Measurements from ENCODE around the gene HADH.

Gene HADH

DNA sequence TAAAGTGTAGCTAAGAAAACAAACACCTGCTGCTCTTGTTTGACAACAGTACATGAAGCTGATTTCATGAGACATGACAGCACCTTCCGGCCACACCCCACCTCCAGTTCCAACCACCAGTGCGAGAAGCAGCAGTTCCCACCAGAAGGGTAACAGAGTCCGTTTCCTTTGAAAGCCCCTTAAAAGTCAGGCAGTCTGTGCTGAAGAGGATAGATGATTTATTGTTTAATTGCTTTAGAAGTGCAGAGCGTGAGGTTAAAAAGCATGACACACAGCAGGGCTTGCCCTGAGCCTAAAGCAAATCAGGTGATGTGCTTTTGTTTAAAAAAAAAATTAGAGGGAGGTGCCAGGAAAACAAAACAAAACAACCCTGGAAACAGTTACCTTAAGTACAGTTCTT is 82.6 kb downstream of the HADH start:
- no peak for TF ChIP-seq EP300 (IDR thresholded peaks at IDR 0.05; ENCODE audit: borderline replicate concordance)
- TF ChIP-seq CREB1 (IDR thresholded peaks at IDR 0.05; ENCODE audit: low read depth): no peak
- no peak for TF ChIP-seq YY1 (IDR thresholded peaks at IDR 0.05; ENCODE audit: low read depth)
- no peak for TF ChIP-seq TEAD4 (IDR thresholded peaks at IDR 0.05)
- TF ChIP-seq REST (IDR thresholded peaks at IDR 0.05; ENCODE audit: low read depth): no peak
- TF ChIP-seq, protein P1, sequence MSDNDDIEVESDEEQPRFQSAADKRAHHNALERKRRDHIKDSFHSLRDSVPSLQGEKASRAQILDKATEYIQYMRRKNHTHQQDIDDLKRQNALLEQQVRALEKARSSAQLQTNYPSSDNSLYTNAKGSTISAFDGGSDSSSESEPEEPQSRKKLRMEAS (IDR thresholded peaks at IDR 0.05): no peak
- TF ChIP-seq FOXM1 (IDR thresholded peaks at IDR 0.05; ENCODE audit: borderline replicate concordance, low read depth): no peak
- no peak for TF ChIP-seq NFIC (IDR thresholded peaks at IDR 0.05)
- TF ChIP-seq USF1 (IDR thresholded peaks at IDR 0.05): no peak
- TF ChIP-seq TCF12 (IDR thresholded peaks at IDR 0.05; ENCODE audit: low read depth): no peak
- no peak for TF ChIP-seq CEBPB (IDR thresholded peaks at IDR 0.05)
- no peak for TF ChIP-seq ZBTB7A (IDR thresholded peaks at IDR 0.05; ENCODE audit: low read depth)
- TF ChIP-seq EGR1 (IDR thresholded peaks at IDR 0.05): no peak
- TF ChIP-seq RAD21 (IDR thresholded peaks at IDR 0.05; ENCODE audit: low read depth): no peak

- no peak for TF ChIP-seq REST (IDR thresholded peaks at IDR 0.05; ENCODE audit: low read depth)
- no peak for TF ChIP-seq YY1 (IDR thresholded peaks at IDR 0.05; ENCODE audit: low read depth)
- TF ChIP-seq, protein P1 (IDR thresholded peaks at IDR 0.05): no peak
Measured at GRCh38 chr4:108078024-108078733, 88.5 kb downstream of the HADH start.

DNA sequence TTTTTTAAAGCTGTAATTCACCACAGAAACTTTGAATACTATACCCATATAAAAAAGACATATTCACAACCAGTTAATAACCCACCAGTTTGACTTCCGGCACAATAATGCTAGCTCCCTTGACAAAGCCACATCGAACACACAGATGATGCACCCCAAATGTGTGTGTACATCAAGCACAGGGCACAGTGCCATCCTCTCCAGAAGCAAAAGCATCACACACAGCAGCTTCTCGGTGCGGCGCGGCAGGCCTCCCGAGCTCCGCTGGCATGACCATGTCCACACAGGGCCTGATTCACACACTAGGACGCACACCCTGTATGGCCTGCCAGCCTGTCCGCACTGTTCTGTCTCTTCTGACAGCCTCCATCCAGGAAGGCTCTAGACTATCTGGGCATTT is 91.1 kb downstream of the HADH start:
- TF ChIP-seq CEBPB (IDR thresholded peaks at IDR 0.05) (no peak), RAD21 (IDR thresholded peaks at IDR 0.05; ENCODE audit: low read depth) (no peak), ZBTB7A (IDR thresholded peaks at IDR 0.05; ENCODE audit: low read depth) (no peak), USF1 (IDR thresholded peaks at IDR 0.05) (no peak), TCF12 (IDR thresholded peaks at IDR 0.05; ENCODE audit: low read depth) (no peak), TEAD4 (IDR thresholded peaks at IDR 0.05) (no peak), CREB1 (IDR thresholded peaks at IDR 0.05; ENCODE audit: low read depth) (no peak)
- TF ChIP-seq, protein P1 (IDR thresholded peaks at IDR 0.05): no peak

GRCh38 chr4:108081256-108081655 is 91.6 kb downstream of the HADH start:
- TF ChIP-seq TEAD4 (IDR thresholded peaks at IDR 0.05): no peak
- no peak for TF ChIP-seq EGR1 (IDR thresholded peaks at IDR 0.05)
- TF ChIP-seq FOXM1 (IDR thresholded peaks at IDR 0.05; ENCODE audit: borderline replicate concordance, low read depth): no peak
- TF ChIP-seq NFIC (IDR thresholded peaks at IDR 0.05): no peak
- no peak for TF ChIP-seq CEBPB (IDR thresholded peaks at IDR 0.05)
- no peak for TF ChIP-seq CREB1 (IDR thresholded peaks at IDR 0.05; ENCODE audit: low read depth)
- TF ChIP-seq ZBTB7A (IDR thresholded peaks at IDR 0.05; ENCODE audit: low read depth): no peak
- no peak for TF ChIP-seq TAF1 (IDR thresholded peaks at IDR 0.05; ENCODE audit: low read depth)
- no peak for TF ChIP-seq TCF12 (IDR thresholded peaks at IDR 0.05; ENCODE audit: low read depth)
- TF ChIP-seq, protein P1 (IDR thresholded peaks at IDR 0.05): no peak
- no peak for TF ChIP-seq REST (IDR thresholded peaks at IDR 0.05; ENCODE audit: low read depth)
- no peak for TF ChIP-seq EP300 (IDR thresholded peaks at IDR 0.05; ENCODE audit: borderline replicate concordance)
- no peak for TF ChIP-seq YY1 (IDR thresholded peaks at IDR 0.05; ENCODE audit: low read depth)
- no peak for TF ChIP-seq USF1 (IDR thresholded peaks at IDR 0.05)
- TF ChIP-seq RAD21 (IDR thresholded peaks at IDR 0.05; ENCODE audit: low read depth): no peak

Data from Ishikawa (cell line).